HEK293T (cell line): ENCODE measurements around the gene STARD5.

Source experiments
- ELF4 ChIP-seq: fragments of 450-650 bp; IDR thresholded peaks from 2 replicates; pipeline ENCODE4 v1.6.1; 2017; ENCODE audit warnings: antibody characterized with exemption
- FOXA1 ChIP-seq: fragments of 450-650 bp; IDR thresholded peaks from 2 replicates; pipeline ENCODE4 v1.6.1; 2016; ENCODE audit warnings: mild to moderate bottlenecking
- FOXM1 ChIP-seq: fragments of 450-650 bp; IDR thresholded peaks from 2 replicates; pipeline ENCODE4 v1.6.1; 2017; ENCODE audit warnings: mild to moderate bottlenecking, borderline replicate concordance
- HDGF ChIP-seq: fragments of 450-650 bp; IDR thresholded peaks from 2 replicates; pipeline ENCODE4 v1.6.1; 2017; ENCODE audit warnings: antibody characterized with exemption, borderline replicate concordance
- L3MBTL2 ChIP-seq: fragments of 450-650 bp; conservative IDR thresholded peaks from 2 replicates; pipeline ENCODE4 v1.6.1; 2016; ENCODE audit warnings: mild to moderate bottlenecking
- PKNOX1 ChIP-seq: fragments of 450-650 bp; IDR thresholded peaks from 2 replicates; pipeline ENCODE4 v1.6.1; 2016
- SP1 ChIP-seq: fragments of 450-650 bp; IDR thresholded peaks from 2 replicates; pipeline ENCODE4 v1.6.1; 2017
- SUZ12 ChIP-seq: fragments of 450-650 bp; IDR thresholded peaks from 2 replicates; pipeline ENCODE4 v1.6.1; 2016; ENCODE audit warnings: mild to moderate bottlenecking
- TARDBP ChIP-seq: fragments of 450-650 bp; IDR thresholded peaks from 2 replicates; pipeline ENCODE4 v1.6.1; 2016

DNA sequence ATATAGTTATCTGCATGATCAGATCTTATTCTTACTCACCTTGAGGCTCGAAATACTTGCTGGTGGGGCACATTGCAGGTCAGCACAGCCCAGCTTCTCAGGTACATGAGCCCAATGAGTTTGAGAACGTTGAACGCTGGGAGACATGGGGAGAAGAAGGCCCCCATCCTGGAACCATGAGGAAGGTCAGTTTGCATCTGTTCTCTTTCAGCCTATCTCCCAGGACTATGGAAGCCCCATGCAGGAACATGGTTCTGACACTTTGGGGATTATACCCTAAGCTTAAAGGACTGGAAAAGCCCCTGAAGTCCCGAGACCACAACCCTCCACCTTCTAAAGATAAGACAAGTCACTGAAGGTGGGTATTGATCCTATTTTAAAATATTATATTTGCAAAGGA lies 17.4 kb upstream of the STARD5 start:
- TF ChIP-seq TARDBP (no peak), ELF4 (no peak), SP1 (no peak), PKNOX1 (no peak), FOXA1 (no peak), SUZ12 (no peak), FOXM1 (no peak), L3MBTL2 (no peak), HDGF (no peak)
